Right hindlimb (tissue), 1 donor: ENCODE measurements around the gene RBM39.
"Not testable (repeated sequence)": the region's sequence is repeated elsewhere in the genome, so short reads cannot be mapped to it uniquely, and the experiment has no call there.

Experiments used
- DNase-seq: peaks from one replicate; pipeline ENCODE4 v3.0.0-alpha.2; 2018

Gene RBM39

DNA sequence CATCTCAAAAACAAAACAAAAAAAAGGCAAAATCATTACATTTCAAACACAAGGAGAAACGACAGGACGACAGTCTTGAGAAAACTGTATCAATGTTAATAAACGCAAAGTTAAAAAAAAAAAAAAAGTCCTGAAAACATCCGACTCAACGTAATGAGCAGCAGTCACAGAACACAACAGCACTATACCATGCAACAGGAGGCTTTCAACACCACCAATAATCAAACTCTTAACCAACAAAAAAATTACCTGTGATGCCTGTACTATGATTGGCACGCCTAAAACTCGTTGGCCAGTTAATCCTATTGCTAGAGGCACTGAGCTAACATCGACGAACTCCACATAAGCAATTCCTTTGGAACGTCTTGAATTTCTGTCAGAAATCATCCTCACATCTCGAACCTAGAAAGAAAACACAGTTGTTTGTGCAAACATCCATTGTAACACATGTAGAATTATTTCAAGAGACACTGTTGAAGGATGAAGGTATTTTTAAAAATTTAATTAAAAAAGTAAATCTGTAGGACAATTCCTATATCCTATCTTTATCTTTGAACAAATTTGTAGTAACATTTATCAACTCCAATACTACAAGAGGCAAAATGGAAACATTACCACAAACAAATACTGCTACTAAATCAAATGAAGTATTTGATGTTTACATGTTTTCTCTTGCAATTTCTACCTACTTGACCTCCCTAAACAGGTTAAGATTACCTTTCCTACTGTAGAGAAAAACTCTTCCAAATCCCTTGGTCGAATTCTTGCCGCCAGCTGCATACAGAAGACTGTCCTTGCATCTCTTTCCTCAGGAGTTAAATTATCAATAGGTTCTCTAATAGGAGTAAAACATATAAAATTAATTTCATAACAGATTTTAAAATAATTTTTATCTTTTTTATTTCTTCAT, 17.5 kb downstream of the RBM39 start:
- DNase-seq: no peak

GRCh38 chr20:35723652-35724320, 18.3 kb downstream of the RBM39 start:
- not testable (repeated sequence) for DNase-seq

DNA sequence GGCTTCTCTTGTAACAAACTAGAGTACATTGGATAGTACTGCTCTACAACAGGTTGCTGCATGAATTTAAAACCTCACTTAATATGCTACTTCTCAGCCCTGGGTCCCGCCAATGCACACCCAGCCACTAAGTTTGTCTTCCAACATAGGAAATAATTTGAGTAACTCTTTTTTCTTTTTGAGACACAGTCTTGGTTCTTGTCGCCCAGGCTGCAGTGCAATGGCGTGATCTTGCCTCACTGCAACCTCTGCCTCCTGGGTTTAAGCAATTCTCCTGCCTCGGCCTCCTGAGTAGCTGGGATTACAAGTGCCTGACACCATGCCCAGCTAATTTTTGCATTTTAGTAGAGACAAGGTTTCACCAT, 18.8 kb downstream of the RBM39 start:
- DNase-seq: not testable (repeated sequence)

- DNase-seq: no peak
Observed at GRCh38 chr20:35721621-35722020, 20.4 kb downstream of the RBM39 start.

GRCh38 chr20:35721219-35721618, 20.8 kb downstream of the RBM39 start:
- no peak for DNase-seq

DNA sequence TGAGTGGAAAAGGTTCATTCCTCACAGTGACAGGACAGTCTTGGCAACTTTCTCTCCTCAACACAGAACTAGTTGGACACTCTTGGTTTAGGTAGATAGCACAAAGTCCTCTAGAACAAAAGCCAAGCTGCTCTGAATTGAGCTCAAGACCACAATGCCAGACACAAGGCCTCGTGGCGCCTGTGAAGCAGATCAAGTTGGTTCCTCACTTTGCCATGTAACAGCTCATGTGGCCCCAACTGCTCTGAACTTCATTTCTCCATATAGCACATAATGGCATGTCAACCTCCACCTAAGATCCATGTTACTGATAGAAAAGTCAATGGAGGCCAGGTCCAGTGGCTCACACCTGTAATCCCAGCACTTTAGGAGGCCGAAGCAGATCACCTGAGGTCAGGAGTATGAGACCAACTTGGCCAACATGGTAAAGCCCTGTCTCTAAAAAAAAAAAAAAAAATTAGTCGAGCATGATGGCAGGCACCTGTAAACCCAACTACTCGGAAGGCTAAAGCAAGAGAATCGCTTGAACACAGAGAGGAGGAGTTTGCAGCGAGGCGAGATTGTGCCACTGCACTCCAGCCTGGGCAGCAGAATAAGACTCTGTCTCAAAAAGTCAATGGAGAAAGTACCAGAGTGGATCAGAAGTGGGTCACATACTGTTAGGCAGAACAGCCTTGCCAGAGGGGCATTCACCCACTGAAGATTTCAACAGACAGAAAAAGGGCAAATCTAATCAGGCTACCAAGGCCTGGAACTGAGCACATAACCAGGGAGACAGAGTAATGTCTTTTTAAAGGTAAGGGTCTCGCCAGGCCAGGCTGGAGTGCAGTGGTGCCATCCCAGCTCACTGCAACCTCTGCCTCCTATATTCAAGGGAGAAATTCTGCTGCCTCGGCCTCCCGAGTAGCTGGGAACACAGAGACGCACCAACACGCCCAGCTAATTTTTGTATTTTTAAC, 21.6 kb downstream of the RBM39 start:
- DNase-seq: no peak

DNA sequence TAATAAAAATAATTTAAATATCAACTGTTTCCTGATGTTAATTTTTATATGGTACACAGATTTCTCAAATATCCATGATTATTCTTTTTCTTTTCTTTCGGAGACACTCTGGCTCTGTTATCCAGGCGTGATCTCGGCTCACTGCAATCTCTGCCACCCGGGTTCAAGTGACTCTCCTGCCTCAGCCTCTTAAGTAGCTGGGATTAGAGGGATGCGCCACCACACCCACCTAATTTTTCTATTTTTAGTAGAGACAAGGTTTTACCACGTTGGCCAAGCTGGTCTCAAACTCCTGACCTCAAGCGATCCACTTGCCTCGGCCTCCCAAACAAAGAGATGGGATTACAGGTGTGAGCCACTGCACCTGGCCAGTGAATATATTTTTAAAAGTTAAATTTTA, 22.3 kb downstream of the RBM39 start:
- DNase-seq: no peak

DNA sequence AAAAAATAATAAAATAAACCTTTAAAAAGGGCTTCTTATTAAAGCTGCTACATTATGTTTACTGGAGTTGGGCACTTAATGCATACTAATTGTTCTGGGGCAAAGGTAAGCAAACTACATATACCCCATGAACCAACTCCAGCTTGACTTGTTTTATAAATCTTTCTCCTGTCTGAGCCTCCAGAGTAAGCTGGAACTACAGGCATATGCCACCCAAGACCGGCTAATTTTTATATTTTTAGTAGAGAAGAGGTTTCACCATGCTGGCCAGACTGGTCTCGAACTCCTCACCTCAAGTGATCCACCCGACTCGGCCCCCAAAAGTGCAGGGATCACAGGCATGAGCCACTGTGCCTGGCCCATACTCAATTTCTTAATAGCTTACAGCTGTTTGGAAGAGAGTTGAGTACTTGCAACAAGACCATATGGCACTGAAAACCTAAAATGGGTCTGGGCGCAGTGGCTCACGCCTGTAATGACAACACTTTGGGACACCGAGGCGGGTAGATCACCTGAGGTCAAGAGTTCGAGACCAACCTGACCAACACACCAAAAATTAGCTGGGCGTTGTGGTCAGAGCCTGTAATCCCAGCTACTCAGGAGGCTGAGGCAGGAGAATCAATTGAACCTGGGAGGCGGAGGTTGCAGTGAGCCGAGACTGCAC, 23.0 kb downstream of the RBM39 start:
- no peak for DNase-seq

DNA sequence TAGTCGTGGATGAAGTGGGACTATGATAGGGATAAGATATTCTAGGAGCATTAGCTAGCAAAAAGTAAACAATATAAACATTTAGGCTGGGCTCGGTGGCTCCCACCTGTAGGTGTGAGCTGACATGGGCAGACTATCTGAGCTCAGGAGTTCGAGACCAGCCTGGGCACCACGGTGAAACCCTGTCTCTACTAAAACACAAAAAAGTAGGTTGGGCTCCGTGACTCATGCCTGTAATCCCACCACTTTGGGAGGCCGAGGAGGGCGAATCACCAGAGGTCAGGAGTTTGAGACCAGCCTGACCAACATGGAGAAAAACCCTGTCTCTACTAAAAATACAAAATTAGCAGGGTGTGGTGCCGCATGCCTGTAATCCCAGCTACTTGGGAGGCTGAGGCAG, 23.7 kb downstream of the RBM39 start:
- DNase-seq: not testable (repeated sequence)

DNA sequence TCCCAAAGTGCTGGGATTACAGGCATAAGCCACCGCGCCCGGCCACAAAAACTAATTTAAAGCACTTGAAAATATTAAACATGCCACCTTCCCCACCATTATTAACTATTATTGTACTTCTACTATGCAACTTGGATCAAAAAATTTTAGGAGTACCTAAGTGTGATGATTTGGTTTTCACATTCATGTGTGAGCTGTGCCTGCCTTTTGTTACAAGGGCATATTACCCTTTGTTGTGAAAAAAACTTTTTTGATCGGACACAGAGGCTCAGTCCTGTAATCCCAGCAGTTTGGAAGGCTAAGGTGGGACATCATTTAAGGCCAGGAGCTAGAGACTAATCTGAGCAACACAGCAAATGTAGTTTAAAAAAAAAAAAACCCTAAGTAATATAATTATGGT, 25.7 kb downstream of the RBM39 start:
- no peak for DNase-seq

DNA sequence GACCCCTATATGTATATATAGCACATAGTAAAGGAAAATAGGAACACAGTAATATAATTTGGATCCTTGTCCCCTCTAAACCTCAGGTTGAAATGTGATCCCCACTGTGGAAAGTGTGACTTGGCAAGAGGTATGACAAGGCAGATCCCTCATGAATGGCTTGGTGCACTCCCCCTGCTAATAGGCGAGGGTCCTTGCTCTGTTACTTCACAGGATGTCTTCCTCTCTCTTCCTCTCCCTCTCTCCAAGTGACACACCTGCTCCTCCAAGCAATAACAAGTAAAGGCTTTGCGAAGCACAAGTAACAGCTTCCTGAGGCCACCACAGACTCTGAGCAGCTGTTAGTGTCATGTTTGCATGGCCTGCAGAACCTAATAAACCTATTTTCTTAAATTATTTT, 26.4 kb downstream of the RBM39 start:
- no peak for DNase-seq

DNA sequence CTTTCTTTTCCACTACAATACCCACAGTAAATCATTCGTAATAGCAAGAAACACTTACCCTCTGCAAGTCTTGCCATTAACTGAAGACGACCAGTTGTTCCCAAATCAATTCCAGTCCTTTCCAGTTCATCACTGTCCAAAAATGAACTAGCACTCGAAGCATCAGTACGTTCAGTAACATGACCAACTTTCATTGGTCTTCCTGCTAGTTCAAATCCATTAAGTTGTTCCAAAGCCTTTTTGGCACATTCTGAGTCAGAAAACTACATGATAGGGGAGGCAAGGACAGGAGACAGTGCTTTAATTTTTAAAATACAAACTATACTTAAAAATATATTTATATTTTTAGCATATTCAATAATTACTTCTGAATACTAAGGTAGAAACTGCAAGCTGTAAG, 27.9 kb downstream of the RBM39 start:
- no peak for DNase-seq

GRCh38 chr20:35713120-35713519, 28.9 kb downstream of the RBM39 start:
- DNase-seq: not testable (repeated sequence)

DNA sequence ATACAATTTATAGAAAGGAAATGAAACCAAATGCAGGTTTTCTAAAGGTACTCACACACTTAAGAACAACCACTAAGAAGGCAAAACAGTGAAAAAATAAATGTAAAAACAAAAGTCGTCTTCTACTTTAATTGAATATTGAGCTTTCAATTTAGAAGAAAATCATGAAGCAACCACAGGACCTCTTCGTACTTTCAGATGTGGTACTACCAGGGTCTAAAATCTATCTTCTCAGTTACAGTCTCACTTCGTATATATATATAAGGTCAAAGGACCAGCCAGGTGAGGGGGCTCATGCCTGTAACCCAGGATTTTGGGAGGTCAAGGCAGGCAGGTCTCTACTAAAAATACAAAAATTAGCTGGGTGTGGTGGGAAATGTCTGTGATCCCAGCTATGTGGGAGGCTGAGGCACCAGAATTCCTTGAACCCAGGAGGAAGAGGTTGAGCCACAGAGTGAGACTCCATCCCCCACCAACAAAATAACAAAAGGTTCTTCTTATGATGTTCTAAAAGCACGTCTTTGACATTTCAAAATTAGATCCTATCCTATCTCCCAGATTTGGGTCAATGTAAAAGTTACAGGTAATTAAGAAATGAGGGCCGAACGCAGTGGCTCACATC, 30.4 kb downstream of the RBM39 start:
- no peak for DNase-seq

DNA sequence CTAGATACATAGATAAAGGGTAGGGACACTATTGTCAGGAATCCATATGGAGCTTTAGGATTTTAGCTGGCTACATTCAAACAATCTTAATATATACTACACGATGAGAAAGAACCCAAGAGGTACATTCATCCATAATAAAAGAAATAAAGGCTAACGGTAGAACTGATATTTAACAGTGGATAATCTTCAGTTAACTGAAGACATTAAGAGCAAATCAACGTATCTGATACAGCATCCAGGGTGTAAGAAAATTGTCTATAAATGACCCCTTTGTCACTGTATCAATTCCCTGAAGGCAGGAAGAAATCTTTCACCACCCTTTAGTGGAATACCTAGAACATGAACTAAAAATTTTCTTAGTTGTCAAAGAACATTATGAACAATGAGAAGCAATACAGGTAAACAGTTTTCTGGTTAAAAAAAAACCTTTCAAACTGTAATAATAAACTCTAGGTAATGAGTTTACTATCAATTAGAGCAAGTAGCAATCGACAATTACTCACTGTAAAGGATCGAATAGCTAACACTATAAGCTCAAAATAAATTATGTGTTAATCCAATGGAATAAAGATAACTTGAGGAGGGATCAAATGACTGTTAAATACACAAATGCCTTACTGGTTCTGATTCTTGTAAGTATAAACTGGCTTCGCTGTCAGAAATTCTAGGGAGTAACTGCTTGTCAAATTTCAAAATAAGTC, 31.0 kb downstream of the RBM39 start:
- no peak for DNase-seq

DNA sequence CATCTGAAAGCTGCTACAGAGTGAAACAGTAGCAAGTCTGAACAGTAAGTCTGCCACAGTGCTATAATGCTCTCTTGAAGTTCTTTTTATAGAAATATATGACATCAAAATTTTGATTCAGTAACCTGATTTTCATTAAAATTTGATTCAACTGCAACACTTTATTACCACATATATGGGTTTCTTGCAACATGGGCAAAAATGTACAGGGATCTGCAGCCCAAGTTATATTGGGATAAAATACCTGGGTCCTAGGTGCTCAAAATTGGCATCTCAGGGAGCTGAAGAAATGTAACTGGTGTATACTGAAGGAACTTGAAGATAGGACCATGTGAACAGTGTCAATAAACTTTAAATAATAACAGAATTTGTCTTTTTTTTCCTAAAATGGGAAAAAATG, 32.0 kb downstream of the RBM39 start:
- no peak for DNase-seq

DNA sequence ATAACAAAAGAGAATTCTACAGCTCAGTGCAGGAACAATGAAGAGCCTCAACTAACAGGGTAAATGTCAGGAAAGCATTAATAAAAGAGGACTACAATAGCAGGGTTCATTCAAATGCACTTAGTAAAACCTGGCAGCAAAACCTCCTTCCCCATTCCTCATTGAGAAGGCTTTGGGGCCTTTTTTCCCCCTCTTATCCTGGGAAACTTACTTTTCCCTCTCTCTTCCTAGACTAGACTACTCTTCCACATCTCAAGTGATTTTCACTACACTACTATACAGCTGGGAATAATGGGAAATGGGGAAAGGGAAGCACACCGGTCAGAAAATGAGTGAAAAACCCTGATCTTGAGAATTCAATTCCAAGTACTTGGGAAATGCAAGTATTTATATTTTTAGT, 32.8 kb downstream of the RBM39 start:
- DNase-seq: no peak

DNA sequence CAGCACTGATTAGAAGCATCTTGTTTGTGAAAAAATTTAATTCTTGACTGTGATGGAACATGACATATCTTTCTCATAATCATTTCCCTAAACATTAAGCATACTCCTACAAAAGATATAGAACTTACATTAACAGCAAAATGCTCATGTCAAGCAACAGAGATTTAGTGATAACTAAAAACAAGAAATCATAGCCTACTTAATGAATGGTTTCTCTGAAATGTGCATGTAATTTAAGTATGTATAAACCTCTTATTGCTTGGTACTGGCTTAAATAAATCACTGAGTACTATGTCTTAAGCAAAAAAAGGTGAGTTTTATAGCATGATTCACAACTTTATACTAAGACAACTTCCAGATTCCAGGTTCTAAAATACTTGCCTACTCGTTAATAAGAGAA, 33.6 kb downstream of the RBM39 start:
- DNase-seq: no peak

DNA sequence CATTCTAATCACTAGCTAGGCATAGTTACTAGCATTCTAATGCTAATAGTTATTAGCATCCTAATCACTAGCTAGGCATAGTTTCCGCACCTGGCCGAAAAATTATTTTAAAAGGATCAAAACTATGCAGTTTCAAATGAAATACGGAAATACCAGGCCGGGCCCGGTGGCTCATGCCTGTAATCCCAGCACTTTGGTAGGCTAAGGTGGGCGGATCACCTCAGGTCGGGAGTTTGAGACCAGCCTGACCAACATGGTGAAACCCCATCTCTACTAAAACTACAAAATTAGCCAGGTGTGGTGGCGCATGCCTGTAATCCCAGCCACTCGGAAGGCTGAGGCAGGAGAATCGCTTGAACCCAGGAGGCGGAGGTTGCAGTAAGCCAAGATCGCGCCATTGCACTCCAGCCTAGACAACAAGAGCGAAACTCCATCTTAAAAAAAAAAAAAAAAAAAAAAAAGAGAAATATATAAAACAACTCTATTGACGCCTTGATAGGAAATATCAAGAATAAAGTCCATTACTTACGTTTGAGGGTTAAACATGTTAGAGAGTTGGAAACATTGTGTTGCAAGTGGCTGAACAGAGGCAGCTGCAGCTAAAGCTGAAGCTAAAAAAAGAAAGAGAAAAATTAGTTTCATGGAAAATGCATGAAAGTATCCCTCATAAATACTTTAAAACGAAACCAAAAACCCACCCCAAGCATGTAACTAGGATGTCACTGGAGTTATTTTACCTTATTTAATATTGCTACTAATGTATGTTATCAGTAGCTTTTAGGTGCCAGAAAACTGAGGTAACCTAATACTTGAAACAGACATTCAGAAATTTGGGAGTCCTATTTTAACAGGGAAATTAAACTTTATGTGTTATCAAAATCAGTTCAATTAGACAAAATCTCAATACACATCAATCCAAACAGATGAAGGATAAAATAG, 35.2 kb downstream of the RBM39 start:
- not testable (repeated sequence) for DNase-seq

DNA sequence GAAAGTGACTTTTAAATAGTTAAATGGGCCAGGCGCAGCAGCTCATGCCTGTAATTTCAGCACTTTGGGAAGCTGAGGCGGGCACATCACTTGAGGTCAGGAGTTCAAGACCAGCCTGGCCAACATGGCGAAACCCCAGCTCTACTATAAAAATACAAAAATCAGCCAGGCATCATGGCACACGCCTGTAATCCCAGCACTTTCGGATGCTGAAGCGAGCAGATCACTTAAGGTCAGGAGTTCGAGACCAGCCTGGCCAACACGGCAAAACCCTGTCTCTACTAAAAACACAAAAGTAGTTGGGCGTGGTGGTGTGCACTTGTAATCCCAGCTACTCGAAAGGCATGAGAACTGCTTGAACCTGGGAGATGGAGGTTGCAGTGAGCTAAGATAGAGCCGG, 36.2 kb downstream of the RBM39 start:
- not testable (repeated sequence) for DNase-seq
